ENCODE measurements around the gene COL10A1. TPM values are rescaled to one million over a fixed set of nuclear protein-coding genes. Genes with fewer than 3 reads are reported as not detected.

Gene COL10A1
- total and polyA plus RNA-seq, 2 of the 4 experiments (the other 2 are of a cell fraction) = 0.05 TPM; not detected in 1

Other genes starting within 250 kb of the COL10A1 start
- under 0.01 TPM in 2 replicates for gene FRK, start 65.2 kb downstream of the COL10A1 start, total RNA-seq (2012; rRNA removed)
- under 0.01 and 0.02 TPM in 2 replicates for gene FRK, start 65.2 kb downstream of the COL10A1 start, polyA plus RNA-seq (2012; rRNA removed)
- gene NT5DC1, start 25.3 kb downstream of the COL10A1 start, total RNA-seq (2012; rRNA removed) = 7.5 and 11.7 TPM in 2 replicates
- gene NT5DC1, start 25.3 kb downstream of the COL10A1 start, polyA plus RNA-seq (2012; rRNA removed) = 12.0 and 16.8 TPM in 2 replicates
- 22.0 and 23.1 TPM in 2 replicates for gene TSPYL4, start 127.9 kb upstream of the COL10A1 start, total RNA-seq (2012; rRNA removed)
- 29.0 and 29.9 TPM in 2 replicates for gene TSPYL4, start 127.9 kb upstream of the COL10A1 start, polyA plus RNA-seq (2012; rRNA removed)
- gene TSPYL1, start 153.8 kb upstream of the COL10A1 start, total RNA-seq (2012; rRNA removed) = 111 and 121 TPM in 2 replicates
- 30.1 and 32.4 TPM in 2 replicates for gene TSPYL1, start 153.8 kb upstream of the COL10A1 start, polyA plus RNA-seq (2012; rRNA removed)
- 132 and 154 TPM in 2 replicates for gene DSE, start 244.8 kb upstream of the COL10A1 start, total RNA-seq (2012; rRNA removed)
- 43.9 and 48.0 TPM in 2 replicates for gene DSE, start 244.8 kb upstream of the COL10A1 start, polyA plus RNA-seq (2012; rRNA removed)